Right renal pelvis (tissue), 4 donors: ENCODE measurements around the gene ETS2. TPM values are rescaled to one million over a fixed set of nuclear protein-coding genes. Genes with fewer than 3 reads are reported as not detected.

Experiments
- DNase-seq, 4 donors: peaks; one replicate each; pipeline ENCODE4 v3.0.0-alpha.2; 2013; ENCODE audit warnings: low read depth in 4 of 4, low spot score in 3 of 4, missing footprints in 1 of 4
- polyA plus RNA-seq, 4 donors: library from polyadenylated mRNA; unstranded; fragments of 120-200 nt; gene quantifications; one replicate each; pipeline ENCODE4 v1.2.1, GENCODE V29; 2013; ENCODE audit not compliant: insufficient read length in 4 of 4

ETS2 gene
- polyA plus RNA-seq, 4 donors, result 48.6 to 60.1 (median 54.8) TPM

GRCh38 chr21:38852278-38852677 is 46.5 kb downstream of the ETS2 start:
- no peak for DNase-seq

- no peak for DNase-seq
Observed at GRCh38 chr21:38852708-38853107, 47.0 kb downstream of the ETS2 start.

GRCh38 chr21:38853421-38853919 is 47.7 kb downstream of the ETS2 start:
- no peak for DNase-seq

- no peak for DNase-seq
Observed at GRCh38 chr21:38857152-38857825, 51.6 kb downstream of the ETS2 start.

- no peak for DNase-seq
Observed at GRCh38 chr21:38858026-38858811, 52.5 kb downstream of the ETS2 start.

GRCh38 chr21:38858812-38859205 is 53.1 kb downstream of the ETS2 start:
- no peak for DNase-seq

GRCh38 chr21:38859852-38860251 is 54.1 kb downstream of the ETS2 start:
- DNase-seq, result no peak

GRCh38 chr21:38861056-38861455 is 55.3 kb downstream of the ETS2 start:
- no peak for DNase-seq

GRCh38 chr21:38861989-38862683 is 56.4 kb downstream of the ETS2 start:
- no peak for DNase-seq

GRCh38 chr21:38863291-38863690 is 57.6 kb downstream of the ETS2 start:
- no peak for DNase-seq

- no peak for DNase-seq
Observed at GRCh38 chr21:38863843-38864363, 58.2 kb downstream of the ETS2 start.

GRCh38 chr21:38864964-38865363 is 59.2 kb downstream of the ETS2 start:
- DNase-seq, result no peak

GRCh38 chr21:38869196-38869595 is 63.5 kb downstream of the ETS2 start:
- DNase-seq, result no peak

GRCh38 chr21:38869946-38870345 is 64.2 kb downstream of the ETS2 start:
- no peak for DNase-seq
